Testis (tissue), 2 donors: Measurements from ENCODE around the gene MTRF1.

Experiments used
- CTCF ChIP-seq, 3 experiments: fragments of 450-650 bp in 2 of 3; fragments of 200-600 bp in 1 of 3; sonication (generic) in 1 of 3; IDR thresholded peaks; one replicate each; pipeline ENCODE4 v1.5.1; 2016 to 2019; ENCODE audit warnings: antibody characterized with exemption in 3 of 3, mild to moderate bottlenecking in 2 of 3, moderate library complexity in 1 of 3
- POLR2A ChIP-seq: fragments of 450-650 bp; IDR thresholded peaks from one replicate; pipeline ENCODE4 v1.6.1; 2017; ENCODE audit warnings: antibody characterized with exemption, mild to moderate bottlenecking, moderate library complexity

GRCh38 chr13:41291246-41291645, 27.9 kb upstream of the MTRF1 start:
- TF ChIP-seq CTCF (IDR thresholded peaks at IDR 0.05) = no peak
- TF ChIP-seq POLR2A = no peak
